GM23338 (cell line): Measurements from ENCODE around the gene ZNF516. TPM values are rescaled to one million over a fixed set of nuclear protein-coding genes. Genes with fewer than 3 reads are reported as not detected.

ENCODE experiments used
- ATAC-seq: fragments of 200-7000 bp; cut with Tn5 transposase; 3 replicates; pipeline ENCODE4 v1.9.1; 2020
- DNase-seq: peaks from one replicate; pipeline ENCODE4 v3.0.0-alpha.2; 2015; ENCODE audit warnings: low spot score
- H2AFZ ChIP-seq: fragments of 200-600 bp; sonication (generic); 2 replicates; pipeline ENCODE4 v1.8.0; 2016; ENCODE audit warnings: antibody characterized with exemption, mild to moderate bottlenecking, moderate library complexity
- H3F3A ChIP-seq: fragments of 200-600 bp; sonication (generic); replicated peaks from 2 replicates; pipeline ENCODE4 v1.8.0; 2017; ENCODE audit warnings: antibody characterized with exemption, mixed run types, low read depth
- H3K27ac ChIP-seq: fragments of 200-600 bp; sonication (generic); 2 replicates; pipeline ENCODE4 v1.6.1; 2016; ENCODE audit warnings: low read depth
- H3K27me3 ChIP-seq: fragments of 200-600 bp; sonication (generic); 2 replicates; pipeline ENCODE4 v1.8.0; 2016; ENCODE audit warnings: mild to moderate bottlenecking, mixed run types, moderate library complexity; ENCODE audit not compliant: insufficient read depth
- H3K36me3 ChIP-seq: fragments of 200-600 bp; sonication (generic); 2 replicates; pipeline ENCODE4 v1.8.0; 2016; ENCODE audit warnings: mild to moderate bottlenecking; ENCODE audit not compliant: insufficient read depth
- H3K4me1 ChIP-seq: fragments of 200-600 bp; sonication (generic); 2 replicates; pipeline ENCODE4 v1.8.0; 2016; ENCODE audit warnings: mild to moderate bottlenecking, moderate library complexity; ENCODE audit not compliant: insufficient read depth
- H3K4me2 ChIP-seq: fragments of 200-600 bp; sonication (generic); 2 replicates; pipeline ENCODE4 v1.7.1; 2017; ENCODE audit warnings: mixed run types
- H3K4me3 ChIP-seq: fragments of 200-600 bp; sonication (generic); 2 replicates; pipeline ENCODE4 v1.6.1; 2016; ENCODE audit warnings: mixed run types
- H3K79me2 ChIP-seq: fragments of 200-600 bp; sonication (generic); replicated peaks from 2 replicates; pipeline ENCODE4 v1.8.0; 2017; ENCODE audit warnings: mild to moderate bottlenecking; ENCODE audit not compliant: insufficient read depth
- H3K9me2 ChIP-seq: fragments of 200-600 bp; sonication (generic); 2 replicates; pipeline ENCODE4 v1.8.0; 2017; ENCODE audit not compliant: insufficient read depth
- H4K20me1 ChIP-seq: fragments of 200-600 bp; sonication (generic); replicated peaks from 2 replicates; pipeline ENCODE4 v1.8.0; 2017; ENCODE audit warnings: mild to moderate bottlenecking; ENCODE audit not compliant: insufficient read depth
- H3K27ac Mint-ChIP-seq: 2 replicates; pipeline ENCODE4 v1.8.0; 2020; ENCODE audit warnings: inconsistent platforms, mild to moderate bottlenecking, moderate library complexity, mixed read lengths
- H3K27me3 Mint-ChIP-seq: 3 replicates; pipeline ENCODE4 v1.8.0; 2022; ENCODE audit warnings: low read depth, mild to moderate bottlenecking, moderate library complexity, mixed read lengths, inconsistent platforms; ENCODE audit not compliant: insufficient read depth, poor library complexity
- H3K36me3 Mint-ChIP-seq: 3 replicates; pipeline ENCODE4 v1.8.0; 2021; ENCODE audit warnings: low read depth, mild to moderate bottlenecking, inconsistent platforms, moderate library complexity, mixed read lengths
- H3K4me1 Mint-ChIP-seq: 3 replicates; pipeline ENCODE4 v1.8.0; 2020; ENCODE audit warnings: mild to moderate bottlenecking, inconsistent platforms, mixed read lengths
- H3K4me3 Mint-ChIP-seq: 3 replicates; pipeline ENCODE4 v1.8.0; 2021; ENCODE audit warnings: moderate library complexity, mild to moderate bottlenecking, inconsistent platforms, mixed read lengths
- H3K9me3 Mint-ChIP-seq: 3 replicates; pipeline ENCODE4 v1.8.0; 2020; ENCODE audit warnings: moderate library complexity, mild to moderate bottlenecking, inconsistent platforms, mixed read lengths
- CREB1 ChIP-seq: fragments of 250-450 bp; sonication (Bioruptor Pico); IDR thresholded peaks from 2 replicates; pipeline ENCODE4 v1.5.0; 2020; ENCODE audit warnings: low read depth, mild to moderate bottlenecking, moderate library complexity
- EZH2 ChIP-seq: fragments of 200-600 bp; sonication (generic); IDR thresholded peaks from one replicate; pipeline ENCODE4 v1.8.0; 2017; ENCODE audit warnings: antibody characterized with exemption, mild to moderate bottlenecking, low read depth; ENCODE audit not compliant: unreplicated experiment
- EZH2phosphoT487 ChIP-seq: fragments of 200-600 bp; sonication (generic); IDR thresholded peaks from one replicate; pipeline ENCODE4 v1.8.1; 2018; ENCODE audit warnings: antibody characterized with exemption; ENCODE audit not compliant: unreplicated experiment
- JUNB ChIP-seq: IDR thresholded peaks from one replicate; pipeline ENCODE4 v1.6.1; 2016; ENCODE audit warnings: antibody characterized with exemption; ENCODE audit not compliant: unreplicated experiment
- NANOG ChIP-seq: IDR thresholded peaks from 2 replicates; pipeline ENCODE4 v1.6.1; 2016; ENCODE audit warnings: antibody characterized with exemption, borderline replicate concordance
- POLR2AphosphoS5 ChIP-seq: IDR thresholded peaks from 2 replicates; pipeline ENCODE4 v1.6.1; 2016; ENCODE audit warnings: antibody characterized with exemption, low read depth
- STAT1 ChIP-seq: IDR thresholded peaks from one replicate; pipeline ENCODE4 v1.6.1; 2016; ENCODE audit warnings: antibody characterized with exemption; ENCODE audit not compliant: unreplicated experiment
- ZNF114 ChIP-seq: fragments of 250-450 bp; sonication (Bioruptor Pico); IDR thresholded peaks from 2 replicates; pipeline ENCODE4 v1.5.0; 2020; ENCODE audit warnings: mild to moderate bottlenecking, moderate library complexity
- ZNF331 ChIP-seq: fragments of 250-450 bp; sonication (Bioruptor Pico); IDR thresholded peaks from 2 replicates; pipeline ENCODE4 v1.5.0; 2020; ENCODE audit warnings: low read depth, mild to moderate bottlenecking, moderate library complexity
- polyA plus RNA-seq: library from polyadenylated mRNA; unstranded; fragments of >200 nt; fragmentation: Nextera tagmentation; extraction: Ambion mirVana; gene quantifications from 2 replicates; pipeline ENCODE4 v1.2.1, GENCODE V29; 2016
- total RNA-seq: library from RNA; depleted of rRNA; stranded (reverse); fragments of >200 nt; shearing (Covaris generic); gene quantifications from 2 replicates; pipeline ENCODE4 v1.2.3, GENCODE V29; 2014
- TF ChIP-seq, protein P1 (sequence below): IDR thresholded peaks from 2 replicates; pipeline ENCODE4 v1.6.1; 2016; ENCODE audit warnings: antibody characterized with exemption
- TF ChIP-seq, protein P2 (sequence below): fragments of 250-450 bp; sonication (Bioruptor Pico); IDR thresholded peaks from 2 replicates; pipeline ENCODE4 v1.5.0; 2020; ENCODE audit warnings: mild to moderate bottlenecking, moderate library complexity
- TF ChIP-seq, protein P3 (sequence below), 2 experiments: fragments of 200-600 bp in 1 of 2; sonication (generic) in 1 of 2; conservative IDR thresholded peaks; 2 replicates each; pipeline versions ENCODE4 v1.5.1 to v1.6.1; 2016 to 2017; ENCODE audit warnings: antibody characterized with exemption in 2 of 2, low read depth in 2 of 2, mild to moderate bottlenecking in 2 of 2, moderate library complexity in 1 of 2

The ZNF516 gene
- total and polyA plus RNA-seq, 2 experiments from 2014 or later = 11.9 to 24.2 TPM

DNA sequence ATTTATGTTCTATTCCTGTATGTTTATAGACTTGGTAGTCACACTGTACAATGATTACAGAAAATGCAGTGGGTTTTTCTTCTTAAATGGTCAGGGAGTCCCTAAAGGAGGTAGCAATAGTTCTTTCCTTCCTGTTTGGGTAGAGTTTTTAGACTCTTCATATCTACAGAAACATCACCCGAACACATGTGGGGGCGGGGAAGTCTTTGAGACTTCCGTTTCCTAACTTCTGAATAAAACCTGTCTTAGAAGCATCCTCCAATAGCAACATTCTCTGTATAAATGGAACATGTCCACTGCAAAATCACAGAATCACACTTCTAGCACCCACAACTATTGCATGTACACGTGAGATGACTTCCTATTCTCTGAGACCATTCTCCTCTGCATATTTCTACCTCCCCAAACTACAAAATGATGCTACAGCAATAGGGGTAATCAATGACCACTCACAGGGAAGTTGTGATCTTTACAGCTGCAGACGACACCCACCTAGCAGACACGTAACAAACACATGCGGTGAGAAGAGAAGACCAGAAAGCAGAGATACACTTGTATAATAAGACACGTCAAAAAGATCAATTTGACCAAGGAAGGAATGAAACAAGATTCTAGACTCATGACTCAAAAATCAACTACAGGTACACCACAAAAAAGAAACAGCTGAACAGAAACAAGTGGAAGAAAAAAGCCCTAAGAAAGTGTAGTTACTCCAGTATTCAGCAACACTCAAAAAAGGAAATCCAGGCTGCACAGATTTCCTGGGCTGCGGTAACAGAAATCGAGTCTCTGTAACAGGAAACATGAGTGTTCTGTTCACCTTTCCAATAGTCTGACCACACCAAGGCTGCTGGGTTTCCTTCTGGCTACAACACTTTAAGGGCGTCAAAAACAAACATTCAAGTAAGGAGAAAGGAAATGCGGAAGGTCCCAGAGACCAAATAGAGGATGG is 120.4 kb downstream of the ZNF516 start:
- Mint-ChIP-seq H3K27ac (no peak overlapping the region), H3K4me3 (no peak overlapping the region), H3K9me3 (no peaks in the 10 kb centered on the region), H3K36me3 (peaks cover 17% of the 10 kb centered on the region), H3K4me1 (peaks cover 24% of the 10 kb centered on the region), H3K27me3 (peaks cover 3% of the 10 kb centered on the region)
- no peak for ATAC-seq
- Histone ChIP-seq H2AFZ (no peak overlapping the region), H4K20me1 (no peaks in the 10 kb centered on the region), H3K36me3 (no peaks in the 10 kb centered on the region), H3K27me3 (no peaks in the 10 kb centered on the region), H3K4me2 (no peak overlapping the region), H3K79me2 (no peaks in the 10 kb centered on the region; the same call in 1 of the 2 replicates), H3K4me1 (peaks cover 19% of the 10 kb centered on the region), H3K4me3 (no peak overlapping the region), H3F3A (no peaks in the 10 kb centered on the region), H3K9me2 (no peaks in the 10 kb centered on the region), H3K27ac (no peak overlapping the region)
- TF ChIP-seq, protein P1, sequence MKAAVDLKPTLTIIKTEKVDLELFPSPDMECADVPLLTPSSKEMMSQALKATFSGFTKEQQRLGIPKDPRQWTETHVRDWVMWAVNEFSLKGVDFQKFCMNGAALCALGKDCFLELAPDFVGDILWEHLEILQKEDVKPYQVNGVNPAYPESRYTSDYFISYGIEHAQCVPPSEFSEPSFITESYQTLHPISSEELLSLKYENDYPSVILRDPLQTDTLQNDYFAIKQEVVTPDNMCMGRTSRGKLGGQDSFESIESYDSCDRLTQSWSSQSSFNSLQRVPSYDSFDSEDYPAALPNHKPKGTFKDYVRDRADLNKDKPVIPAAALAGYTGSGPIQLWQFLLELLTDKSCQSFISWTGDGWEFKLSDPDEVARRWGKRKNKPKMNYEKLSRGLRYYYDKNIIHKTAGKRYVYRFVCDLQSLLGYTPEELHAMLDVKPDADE = no peak
- no peak for TF ChIP-seq CREB1
- TF ChIP-seq, protein P2, sequence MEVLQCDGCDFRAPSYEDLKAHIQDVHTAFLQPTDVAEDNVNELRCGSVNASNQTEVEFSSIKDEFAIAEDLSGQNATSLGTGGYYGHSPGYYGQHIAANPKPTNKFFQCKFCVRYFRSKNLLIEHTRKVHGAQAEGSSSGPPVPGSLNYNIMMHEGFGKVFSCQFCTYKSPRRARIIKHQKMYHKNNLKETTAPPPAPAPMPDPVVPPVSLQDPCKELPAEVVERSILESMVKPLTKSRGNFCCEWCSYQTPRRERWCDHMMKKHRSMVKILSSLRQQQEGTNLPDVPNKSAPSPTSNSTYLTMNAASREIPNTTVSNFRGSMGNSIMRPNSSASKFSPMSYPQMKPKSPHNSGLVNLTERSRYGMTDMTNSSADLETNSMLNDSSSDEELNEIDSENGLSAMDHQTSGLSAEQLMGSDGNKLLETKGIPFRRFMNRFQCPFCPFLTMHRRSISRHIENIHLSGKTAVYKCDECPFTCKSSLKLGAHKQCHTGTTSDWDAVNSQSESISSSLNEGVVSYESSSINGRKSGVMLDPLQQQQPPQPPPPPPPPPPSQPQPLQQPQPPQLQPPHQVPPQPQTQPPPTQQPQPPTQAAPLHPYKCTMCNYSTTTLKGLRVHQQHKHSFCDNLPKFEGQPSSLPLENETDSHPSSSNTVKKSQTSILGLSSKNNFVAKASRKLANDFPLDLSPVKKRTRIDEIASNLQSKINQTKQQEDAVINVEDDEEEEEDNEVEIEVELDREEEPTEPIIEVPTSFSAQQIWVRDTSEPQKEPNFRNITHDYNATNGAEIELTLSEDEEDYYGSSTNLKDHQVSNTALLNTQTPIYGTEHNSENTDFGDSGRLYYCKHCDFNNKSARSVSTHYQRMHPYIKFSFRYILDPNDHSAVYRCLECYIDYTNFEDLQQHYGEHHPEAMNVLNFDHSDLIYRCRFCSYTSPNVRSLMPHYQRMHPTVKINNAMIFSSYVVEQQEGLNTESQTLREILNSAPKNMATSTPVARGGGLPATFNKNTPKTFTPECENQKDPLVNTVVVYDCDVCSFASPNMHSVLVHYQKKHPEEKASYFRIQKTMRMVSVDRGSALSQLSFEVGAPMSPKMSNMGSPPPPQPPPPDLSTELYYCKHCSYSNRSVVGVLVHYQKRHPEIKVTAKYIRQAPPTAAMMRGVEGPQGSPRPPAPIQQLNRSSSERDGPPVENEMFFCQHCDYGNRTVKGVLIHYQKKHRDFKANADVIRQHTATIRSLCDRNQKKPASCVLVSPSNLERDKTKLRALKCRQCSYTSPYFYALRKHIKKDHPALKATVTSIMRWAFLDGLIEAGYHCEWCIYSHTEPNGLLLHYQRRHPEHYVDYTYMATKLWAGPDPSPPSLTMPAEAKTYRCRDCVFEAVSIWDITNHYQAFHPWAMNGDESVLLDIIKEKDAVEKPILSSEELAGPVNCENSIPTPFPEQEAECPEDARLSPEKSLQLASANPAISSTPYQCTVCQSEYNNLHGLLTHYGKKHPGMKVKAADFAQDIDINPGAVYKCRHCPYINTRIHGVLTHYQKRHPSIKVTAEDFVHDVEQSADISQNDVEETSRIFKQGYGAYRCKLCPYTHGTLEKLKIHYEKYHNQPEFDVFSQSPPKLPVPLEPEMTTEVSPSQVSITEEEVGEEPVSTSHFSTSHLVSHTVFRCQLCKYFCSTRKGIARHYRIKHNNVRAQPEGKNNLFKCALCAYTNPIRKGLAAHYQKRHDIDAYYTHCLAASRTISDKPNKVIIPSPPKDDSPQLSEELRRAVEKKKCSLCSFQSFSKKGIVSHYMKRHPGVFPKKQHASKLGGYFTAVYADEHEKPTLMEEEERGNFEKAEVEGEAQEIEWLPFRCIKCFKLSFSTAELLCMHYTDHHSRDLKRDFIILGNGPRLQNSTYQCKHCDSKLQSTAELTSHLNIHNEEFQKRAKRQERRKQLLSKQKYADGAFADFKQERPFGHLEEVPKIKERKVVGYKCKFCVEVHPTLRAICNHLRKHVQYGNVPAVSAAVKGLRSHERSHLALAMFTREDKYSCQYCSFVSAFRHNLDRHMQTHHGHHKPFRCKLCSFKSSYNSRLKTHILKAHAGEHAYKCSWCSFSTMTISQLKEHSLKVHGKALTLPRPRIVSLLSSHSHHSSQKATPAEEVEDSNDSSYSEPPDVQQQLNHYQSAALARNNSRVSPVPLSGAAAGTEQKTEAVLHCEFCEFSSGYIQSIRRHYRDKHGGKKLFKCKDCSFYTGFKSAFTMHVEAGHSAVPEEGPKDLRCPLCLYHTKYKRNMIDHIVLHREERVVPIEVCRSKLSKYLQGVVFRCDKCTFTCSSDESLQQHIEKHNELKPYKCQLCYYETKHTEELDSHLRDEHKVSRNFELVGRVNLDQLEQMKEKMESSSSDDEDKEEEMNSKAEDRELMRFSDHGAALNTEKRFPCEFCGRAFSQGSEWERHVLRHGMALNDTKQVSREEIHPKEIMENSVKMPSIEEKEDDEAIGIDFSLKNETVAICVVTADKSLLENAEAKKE (CRISPR knock-in tag) = no peak
- no peak for TF ChIP-seq JUNB
- no peak for TF ChIP-seq EZH2phosphoT487
- no peak for TF ChIP-seq STAT1
- TF ChIP-seq POLR2AphosphoS5 = no peak
- no peak for TF ChIP-seq ZNF114 (CRISPR knock-in tag)
- no peak for TF ChIP-seq EZH2
- TF ChIP-seq NANOG = no peak
- TF ChIP-seq, protein P3, sequence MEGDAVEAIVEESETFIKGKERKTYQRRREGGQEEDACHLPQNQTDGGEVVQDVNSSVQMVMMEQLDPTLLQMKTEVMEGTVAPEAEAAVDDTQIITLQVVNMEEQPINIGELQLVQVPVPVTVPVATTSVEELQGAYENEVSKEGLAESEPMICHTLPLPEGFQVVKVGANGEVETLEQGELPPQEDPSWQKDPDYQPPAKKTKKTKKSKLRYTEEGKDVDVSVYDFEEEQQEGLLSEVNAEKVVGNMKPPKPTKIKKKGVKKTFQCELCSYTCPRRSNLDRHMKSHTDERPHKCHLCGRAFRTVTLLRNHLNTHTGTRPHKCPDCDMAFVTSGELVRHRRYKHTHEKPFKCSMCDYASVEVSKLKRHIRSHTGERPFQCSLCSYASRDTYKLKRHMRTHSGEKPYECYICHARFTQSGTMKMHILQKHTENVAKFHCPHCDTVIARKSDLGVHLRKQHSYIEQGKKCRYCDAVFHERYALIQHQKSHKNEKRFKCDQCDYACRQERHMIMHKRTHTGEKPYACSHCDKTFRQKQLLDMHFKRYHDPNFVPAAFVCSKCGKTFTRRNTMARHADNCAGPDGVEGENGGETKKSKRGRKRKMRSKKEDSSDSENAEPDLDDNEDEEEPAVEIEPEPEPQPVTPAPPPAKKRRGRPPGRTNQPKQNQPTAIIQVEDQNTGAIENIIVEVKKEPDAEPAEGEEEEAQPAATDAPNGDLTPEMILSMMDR (conservative IDR thresholded peaks at IDR 0.05; ENCODE audit: low read depth in 2 of 2) = no peak
- no peak for TF ChIP-seq ZNF331 (CRISPR knock-in tag)
- no peak for DNase-seq
